ENCODE data around the gene TOX2.
"Not testable (repeated sequence)": the region's sequence is repeated elsewhere in the genome, so short reads cannot be mapped to it uniquely, and the experiment has no call there.

Gene TOX2

DNA sequence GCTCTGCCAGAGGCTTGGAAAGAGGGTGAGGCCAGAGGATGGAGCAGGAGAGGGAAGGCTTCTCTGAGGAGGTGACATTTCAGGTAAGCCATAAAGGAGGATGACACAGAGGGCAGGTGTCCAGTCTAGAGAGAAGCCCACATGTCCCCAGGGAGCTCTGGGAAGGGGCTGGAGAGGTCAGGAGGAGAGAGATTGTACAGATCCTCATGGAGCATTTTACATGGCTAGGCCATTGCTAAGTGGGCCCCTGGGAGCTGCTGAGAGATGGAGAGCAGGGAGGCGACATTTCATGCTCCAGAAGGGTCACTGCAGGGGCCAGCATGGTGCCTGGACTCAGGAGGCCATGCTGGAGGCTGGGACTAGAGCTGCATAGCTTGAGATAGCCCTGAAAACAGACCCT lies 124.5 kb downstream of the TOX2 start:
- DNase-seq, result no peak

DNA sequence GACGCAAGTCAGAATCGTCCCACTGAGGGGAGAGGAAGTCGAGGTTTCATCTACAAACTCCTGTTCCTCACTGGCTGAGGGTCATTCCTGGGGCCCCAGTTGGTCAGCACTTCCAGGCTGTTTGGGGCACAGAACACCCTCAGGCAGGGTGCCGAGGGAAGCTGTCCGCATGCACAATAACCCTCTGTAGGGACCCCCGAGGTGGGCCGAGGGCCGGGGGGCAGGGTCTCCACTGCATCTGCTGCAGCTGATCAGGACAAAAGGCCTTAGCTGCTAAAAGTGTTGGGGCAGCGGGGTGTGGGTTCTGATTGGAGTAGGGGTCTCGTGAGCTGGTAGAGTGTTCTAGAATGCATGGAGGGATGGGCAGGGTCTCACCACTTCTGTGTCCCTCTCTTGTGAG lies 125.1 kb downstream of the TOX2 start:
- no peak for DNase-seq

- DNase-seq, result no peak
These were observed 125.7 kb downstream of the TOX2 start for GRCh38 chr20:44040202-44040915.

- DNase-seq, result no peak
These were observed 126.3 kb downstream of the TOX2 start for GRCh38 chr20:44041001-44041400.

DNA sequence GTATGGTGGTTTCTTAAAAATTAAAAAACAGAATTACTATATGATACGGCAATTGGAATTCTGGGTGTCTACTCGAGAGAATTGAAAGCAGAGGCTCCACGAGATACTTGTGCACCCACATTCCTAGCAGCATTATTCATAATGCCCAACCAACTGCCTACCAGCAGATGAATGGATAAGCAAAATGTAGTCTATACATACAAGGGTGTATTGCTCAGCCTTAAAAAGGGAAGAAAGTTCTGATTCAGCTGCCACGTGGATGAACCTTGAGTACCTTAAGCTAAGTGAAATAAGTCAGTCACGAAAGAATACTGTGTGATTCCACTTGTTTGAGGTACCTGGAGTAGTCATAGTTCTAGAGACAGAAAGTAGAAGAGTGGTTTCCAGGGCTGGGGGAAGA lies 130.1 kb downstream of the TOX2 start:
- DNase-seq, result not testable (repeated sequence)

DNA sequence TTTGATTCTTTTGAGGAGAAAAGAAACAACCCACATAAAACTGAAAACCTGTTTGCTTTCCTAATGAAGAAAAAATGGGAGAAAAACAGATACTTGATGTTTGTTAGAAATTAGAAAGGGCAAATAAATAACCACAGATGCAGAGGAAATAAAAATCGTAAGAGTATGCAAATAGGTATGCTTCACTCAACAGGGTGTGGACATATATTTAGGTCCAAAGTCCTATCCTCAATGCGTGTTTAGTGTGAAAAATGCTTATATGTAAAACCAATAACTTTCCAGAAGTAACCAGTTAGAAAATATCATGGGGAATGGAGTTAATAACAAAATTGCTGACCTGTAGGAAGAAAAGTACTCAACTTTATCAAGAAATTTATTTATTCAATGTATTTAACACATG lies 135.7 kb downstream of the TOX2 start:
- DNase-seq, result no peak

- DNase-seq, result no peak
These were observed 136.4 kb downstream of the TOX2 start for GRCh38 chr20:44050925-44051660.

DNA sequence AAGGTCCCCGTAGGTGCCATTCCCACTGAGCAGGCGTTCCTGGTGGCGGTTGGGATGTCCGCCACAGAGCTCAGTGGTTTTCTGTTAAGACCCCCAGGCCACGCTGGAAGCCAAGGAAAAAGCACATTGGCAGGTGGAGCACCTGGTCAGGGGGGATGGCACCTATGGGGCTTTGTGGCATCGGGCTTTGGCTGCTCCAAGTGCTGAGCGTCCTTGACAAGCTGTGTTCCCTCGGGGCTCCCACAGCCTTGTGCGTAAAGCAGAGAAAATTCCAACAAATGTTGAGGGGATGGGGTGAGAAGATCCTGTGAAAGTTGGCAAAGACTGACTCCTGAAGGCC lies 137.0 kb downstream of the TOX2 start:
- DNase-seq, result no peak

DNA sequence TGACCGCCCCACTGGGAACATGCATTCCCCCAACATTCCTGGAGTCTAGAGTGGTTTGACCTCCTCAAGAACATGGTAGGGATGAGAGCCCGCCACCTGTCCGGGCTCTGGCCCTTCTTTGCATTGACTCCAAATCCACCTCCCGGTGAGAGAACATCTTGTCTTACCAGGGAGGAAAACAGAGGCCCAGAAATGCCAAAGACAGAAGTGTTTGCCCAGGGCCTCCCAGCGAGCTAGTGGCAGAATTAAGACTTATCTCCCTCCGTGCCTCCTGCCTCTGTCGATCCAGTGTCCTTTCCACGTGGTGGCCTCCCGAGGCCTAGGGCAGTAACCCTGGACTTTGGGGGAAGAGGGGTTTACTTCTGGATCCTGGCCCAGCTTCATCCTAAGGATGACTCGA lies 137.5 kb downstream of the TOX2 start:
- DNase-seq, result no peak

DNA sequence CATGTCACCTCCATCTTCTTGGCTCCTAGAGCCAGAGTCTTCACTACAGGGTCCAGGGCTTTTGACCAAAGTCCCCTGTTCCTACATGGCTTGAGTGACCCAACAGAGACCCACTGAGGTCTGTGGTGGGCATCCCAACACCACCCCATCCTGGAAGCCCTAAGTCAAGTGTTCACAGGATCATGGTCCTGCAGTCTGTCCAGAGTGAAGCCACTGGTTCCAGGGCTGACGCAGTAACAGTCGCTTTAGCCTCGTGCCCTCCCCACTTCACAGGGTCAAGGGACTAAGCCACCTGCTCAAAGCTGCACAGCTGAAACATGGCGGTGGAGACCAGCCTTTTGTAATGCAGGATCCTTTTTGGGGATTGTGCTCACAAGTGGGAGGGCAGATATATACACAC lies 138.4 kb downstream of the TOX2 start:
- DNase-seq, result no peak

DNA sequence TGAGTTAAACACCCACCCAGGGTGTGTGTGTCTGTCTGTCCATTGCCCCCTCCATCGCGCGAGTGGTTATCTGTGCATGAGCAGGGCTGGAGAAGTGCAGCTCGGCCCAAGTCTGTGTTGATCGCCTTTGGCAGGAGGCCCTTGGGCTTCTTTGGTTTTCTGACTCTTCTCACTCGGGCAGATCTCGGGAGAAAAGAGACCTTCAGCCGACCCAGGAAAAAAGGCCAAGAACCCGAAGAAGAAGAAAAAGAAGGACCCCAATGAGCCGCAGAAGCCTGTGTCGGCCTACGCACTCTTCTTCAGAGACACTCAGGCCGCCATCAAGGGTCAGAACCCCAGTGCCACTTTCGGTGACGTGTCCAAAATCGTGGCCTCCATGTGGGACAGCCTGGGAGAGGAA lies 139.5 kb downstream of the TOX2 start:
- DNase-seq, result no peak

DNA sequence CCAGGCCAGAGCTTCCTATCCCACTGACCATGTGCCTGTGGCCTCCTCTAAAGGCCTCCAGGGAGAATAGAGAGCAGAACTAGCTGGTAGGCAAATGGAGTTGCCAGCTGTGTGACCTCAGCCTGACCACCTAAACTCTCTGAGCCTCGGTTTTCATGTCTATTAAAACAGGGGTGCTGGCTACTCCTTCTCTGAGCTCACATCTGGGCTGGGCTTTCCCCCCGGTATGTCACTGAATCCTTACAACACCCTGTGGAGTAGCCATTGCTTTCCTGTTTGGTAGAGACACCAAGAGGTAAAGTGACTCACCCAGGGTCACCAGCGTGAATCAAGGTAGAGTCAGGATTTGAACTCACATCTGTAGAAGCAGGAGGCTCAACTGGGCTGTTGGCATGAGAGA lies 140.2 kb downstream of the TOX2 start:
- no peak for DNase-seq

- DNase-seq, result peak; percentile 53 to 56
These were observed 141.5 kb downstream of the TOX2 start for GRCh38 chr20:44056010-44056698.

DNA sequence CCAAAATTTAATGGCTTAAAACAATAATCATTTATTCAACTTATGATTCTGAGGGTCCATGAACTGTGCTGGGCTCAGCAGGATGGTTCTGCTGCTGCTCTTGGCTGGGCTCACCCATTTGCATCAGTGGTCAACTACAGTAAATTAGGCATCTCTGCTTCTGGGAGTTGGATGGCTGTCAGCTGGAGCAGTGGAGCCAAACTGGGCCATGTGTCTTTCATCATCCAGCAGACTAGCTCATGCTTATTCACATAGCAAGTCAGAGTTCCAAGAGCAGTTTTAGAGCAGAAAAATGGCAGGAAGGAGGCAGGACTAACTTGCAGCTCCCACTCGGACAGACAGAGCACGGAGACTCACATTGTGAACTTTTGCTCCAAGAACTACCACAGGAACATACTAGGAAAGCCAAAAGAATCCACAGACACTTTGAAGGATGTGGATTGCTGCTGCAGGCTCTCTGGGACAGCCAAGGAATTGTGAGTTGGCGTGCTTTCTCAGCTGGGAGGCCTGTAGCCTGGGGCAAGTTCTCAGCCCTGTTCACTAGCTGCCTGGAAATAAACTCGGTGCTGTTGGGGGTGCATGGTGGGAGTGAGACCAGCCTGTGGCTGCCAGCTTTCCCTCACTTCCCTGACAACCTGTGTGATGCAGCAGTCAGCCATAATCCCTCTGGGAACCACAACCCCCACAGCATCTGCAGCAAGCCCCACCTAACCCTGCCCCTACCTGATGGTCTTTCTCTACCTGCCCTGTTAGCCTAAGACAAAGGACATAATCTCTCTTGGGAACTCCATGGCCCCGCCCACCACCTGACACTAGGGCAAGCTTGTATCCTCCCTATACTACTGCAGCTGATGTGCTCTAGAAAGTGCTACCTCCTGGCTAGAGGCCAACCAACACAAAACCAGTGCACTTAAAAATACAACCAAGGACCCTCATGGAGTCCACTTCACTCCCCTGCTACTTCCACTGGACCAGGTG lies 143.3 kb downstream of the TOX2 start:
- DNase-seq, result no peak

- DNase-seq, result no peak
These were observed 150.1 kb downstream of the TOX2 start for GRCh38 chr20:44064501-44065400.

- no peak for DNase-seq
These were observed 151.0 kb downstream of the TOX2 start for GRCh38 chr20:44065401-44066340.

GRCh38 chr20:44066645-44067606 lies 152.3 kb downstream of the TOX2 start:
- DNase-seq, result no peak

DNA sequence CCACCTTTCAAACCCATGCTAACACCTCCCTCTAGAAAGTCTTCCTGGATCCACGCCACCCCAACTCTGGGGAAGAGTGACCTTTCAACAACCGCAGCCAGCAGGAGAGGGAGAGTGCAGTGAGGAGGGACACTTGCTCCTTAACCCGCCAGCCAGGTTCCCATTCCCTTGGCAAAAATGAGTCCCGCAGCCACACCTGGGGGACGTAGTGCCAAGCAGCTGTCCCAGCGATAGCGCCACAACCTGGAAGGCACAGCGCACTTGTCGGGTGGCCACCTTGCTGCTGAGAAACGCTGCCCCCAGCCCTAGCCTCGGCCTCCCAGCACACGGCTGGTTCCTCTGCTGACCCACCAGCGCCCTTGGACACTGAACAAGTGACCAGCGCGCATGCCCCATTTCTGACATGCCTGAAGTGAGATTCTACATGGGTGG lies 153.0 kb downstream of the TOX2 start:
- DNase-seq, result no peak

Data from activated CD4-positive, alpha-beta T cell treated with anti-CD3 and anti-CD28 coated beads, Interleukin-2, amount 50 U/mL, for 4 hours (primary cell).